ENCODE data around the gene HABP4. TPM values are rescaled to one million over a fixed set of nuclear protein-coding genes. Genes with fewer than 3 reads are reported as not detected.

Gene HABP4
- total RNA-seq, 1 experiment from 2014 or later, result 11.6 TPM

- intact Hi-C loops (cut with micrococcal nuclease; ENCODE audit: unreplicated experiment), result no loop called here
- no peaks in the 10 kb centered on the region for H3K27me3 ChIP-seq (replicated peaks; ENCODE audit: insufficient read depth, low read depth, low read length, poor library complexity)
- H3K4me3 ChIP-seq (ENCODE audit: low read depth, low read length, poor library complexity, severe bottlenecking), result no peak overlapping the region
- ChIA-PET CTCF (interaction anchor here (1.0 to 1.3 kb wide), 2 partner anchors 8 to 224 kb away, joined by 6 to 7 read pairs; no protein-coding TSS in a partner anchor), POLR2A (ENCODE audit: low non-redundant PET) (no interaction called here)
- H3K4me1 ChIP-seq (ENCODE audit: insufficient read depth, low read length, poor library complexity, severe bottlenecking), result no peaks in the 10 kb centered on the region
- no peak for DNase-seq (ENCODE audit: low spot score)
- H3K9me3 ChIP-seq (ENCODE audit: low read depth, low read length, poor library complexity, severe bottlenecking), result no peaks in the 10 kb centered on the region
- H3K36me3 ChIP-seq (ENCODE audit: insufficient read depth, low read length, poor library complexity, severe bottlenecking), result no peaks in the 10 kb centered on the region
- H3K27ac ChIP-seq (ENCODE audit: low read depth, low read length, poor library complexity, severe bottlenecking), result no peak overlapping the region
- BruUV-seq (replicated peaks), result no TSS peak
- no peak for TF ChIP-seq EZH2 (IDR thresholded peaks at IDR 0.05; ENCODE audit: borderline replicate concordance, low read depth, low read length, poor library complexity, severe bottlenecking)
- TF ChIP-seq CTCF (conservative IDR thresholded peaks at IDR 0.05; ENCODE audit: low read depth, low read length), result no peak
These were observed 7.5 kb upstream of the HABP4 start for GRCh38 chr9:96442491-96442890.

GRCh38 chr9:96447406-96447805, 2.6 kb upstream of the HABP4 start:
- H3K27ac ChIP-seq (ENCODE audit: low read depth, low read length, poor library complexity, severe bottlenecking), result no peak overlapping the region
- H3K36me3 ChIP-seq (ENCODE audit: insufficient read depth, low read length, poor library complexity, severe bottlenecking), result no peaks in the 10 kb centered on the region
- no peaks in the 10 kb centered on the region for H3K9me3 ChIP-seq (ENCODE audit: low read depth, low read length, poor library complexity, severe bottlenecking)
- ChIA-PET CTCF (no interaction called here), POLR2A (ENCODE audit: low non-redundant PET) (no interaction called here)
- TF ChIP-seq EZH2 (IDR thresholded peaks at IDR 0.05; ENCODE audit: borderline replicate concordance, low read depth, low read length, poor library complexity, severe bottlenecking), result no peak
- no peak for TF ChIP-seq CTCF (conservative IDR thresholded peaks at IDR 0.05; ENCODE audit: low read depth, low read length)
- H3K27me3 ChIP-seq (replicated peaks; ENCODE audit: insufficient read depth, low read depth, low read length, poor library complexity), result no peaks in the 10 kb centered on the region
- BruUV-seq (replicated peaks), result no TSS peak
- intact Hi-C loops (cut with micrococcal nuclease; ENCODE audit: unreplicated experiment), result no loop called here
- H3K4me1 ChIP-seq (ENCODE audit: insufficient read depth, low read length, poor library complexity, severe bottlenecking), result peaks cover 12% of the 10 kb centered on the region
- DNase-seq (ENCODE audit: low spot score), result no peak
- no peak overlapping the region for H3K4me3 ChIP-seq (ENCODE audit: low read depth, low read length, poor library complexity, severe bottlenecking)

GRCh38 chr9:96448546-96449170, 1.3 kb upstream of the HABP4 start:
- BruUV-seq (replicated peaks), result no TSS peak
- no peak for DNase-seq (ENCODE audit: low spot score)
- POLR2A ChIA-PET (ENCODE audit: low non-redundant PET), result no interaction called here
- Histone ChIP-seq H3K9me3 (ENCODE audit: low read depth, low read length, poor library complexity, severe bottlenecking) (no peaks in the 10 kb centered on the region), H3K4me1 (ENCODE audit: insufficient read depth, low read length, poor library complexity, severe bottlenecking) (peaks cover 12% of the 10 kb centered on the region), H3K4me3 (ENCODE audit: low read depth, low read length, poor library complexity, severe bottlenecking) (no peak overlapping the region), H3K27me3 (replicated peaks; ENCODE audit: insufficient read depth, low read depth, low read length, poor library complexity) (no peaks in the 10 kb centered on the region), H3K27ac (ENCODE audit: low read depth, low read length, poor library complexity, severe bottlenecking) (no peak overlapping the region), H3K36me3 (ENCODE audit: insufficient read depth, low read length, poor library complexity, severe bottlenecking) (no peaks in the 10 kb centered on the region)
- intact Hi-C loops (cut with micrococcal nuclease; ENCODE audit: unreplicated experiment), result no loop called here
- CTCF ChIA-PET, result no interaction called here
- TF ChIP-seq EZH2 (IDR thresholded peaks at IDR 0.05; ENCODE audit: borderline replicate concordance, low read depth, low read length, poor library complexity, severe bottlenecking), result no peak
- no peak for TF ChIP-seq CTCF (conservative IDR thresholded peaks at IDR 0.05; ENCODE audit: low read depth, low read length)
